Measurements from ENCODE around the gene SLC51A. TPM values are rescaled to one million over a fixed set of nuclear protein-coding genes. Genes with fewer than 3 reads are reported as not detected.
"Not testable (repeated sequence)": the region's sequence is repeated elsewhere in the genome, so short reads cannot be mapped to it uniquely, and the experiment has no call there.

The SLC51A gene
- 1 to 10 TPM; 5.1 to 9.5 (median 7.1) TPM for polyA plus RNA-seq (ENCODE audit: insufficient read length in 10 of 10)
- long read RNA-seq, donor 1, partial matches to known transcripts = 7 of 7 reads
- long read RNA-seq, donor 1, other reads (novel, unspliced or antisense) = 0 of 7 reads
- long read RNA-seq, donor 2, partial matches to known transcripts = 8 of 15 reads
- long read RNA-seq, donor 2, other reads (novel, unspliced or antisense) = 7 of 15 reads
- long read RNA-seq, donor 3 = 0 reads
- long read RNA-seq, donor 4, partial matches to known transcripts = 7 of 7 reads
- long read RNA-seq, donor 4, other reads (novel, unspliced or antisense) = 0 of 7 reads
- long read RNA-seq, donor 5, partial matches to known transcripts = 27 of 46 reads
- long read RNA-seq, donor 5, other reads (novel, unspliced or antisense) = 18 of 46 reads
- long read RNA-seq, donor 6, partial matches to known transcripts = 14 of 14 reads
- long read RNA-seq, donor 6, other reads (novel, unspliced or antisense) = 0 of 14 reads
- long read RNA-seq, donor 7, partial matches to known transcripts = 0 of 9 reads
- long read RNA-seq, donor 7, other reads (novel, unspliced or antisense) = 9 of 9 reads
- long read RNA-seq, donor 8 = 0 reads
- long read RNA-seq, donor 9 = 0 reads

GRCh38 chr3:196216089-196216564 lies at the start of gene SLC51A:
SLC51A (plus strand) TSS chr3:196216534; CDS start chr3:196216713, 179 bp downstream.
- no peak for DNase-seq

- no peak for DNase-seq
Observed at GRCh38 chr3:196166741-196167140, 49.6 kb upstream of the SLC51A start.

GRCh38 chr3:196168808-196169391 lies 47.4 kb upstream of the SLC51A start:
- no peak for DNase-seq

- DNase-seq = no peak
Observed at GRCh38 chr3:196169836-196170240, 46.5 kb upstream of the SLC51A start.

GRCh38 chr3:196170296-196170695 lies 46.0 kb upstream of the SLC51A start:
- DNase-seq = not testable (repeated sequence)

- peak in 1 of 3 donors; percentile 51 for DNase-seq
Observed at GRCh38 chr3:196174652-196175051, 41.7 kb upstream of the SLC51A start.

- DNase-seq = no peak
Observed at GRCh38 chr3:196175116-196175625, 41.2 kb upstream of the SLC51A start.

- no peak for DNase-seq
Observed at GRCh38 chr3:196175722-196176121, 40.6 kb upstream of the SLC51A start.

GRCh38 chr3:196177567-196177966 lies 38.8 kb upstream of the SLC51A start:
- DNase-seq = no peak

GRCh38 chr3:196177967-196178366 lies 38.4 kb upstream of the SLC51A start:
- no peak for DNase-seq

- no peak for DNase-seq
Observed at GRCh38 chr3:196178993-196179379, 37.3 kb upstream of the SLC51A start.

- peak in 2 of 3 donors; percentile 51 to 69 for DNase-seq
Observed at GRCh38 chr3:196179380-196180308, 36.7 kb upstream of the SLC51A start.

- no peak for DNase-seq
Observed at GRCh38 chr3:196180346-196180745, 36.0 kb upstream of the SLC51A start.

GRCh38 chr3:196181127-196181546 lies 35.2 kb upstream of the SLC51A start:
- DNase-seq = no peak

- DNase-seq = not testable (repeated sequence)
Observed at GRCh38 chr3:196184169-196184432, 32.2 kb upstream of the SLC51A start.

- DNase-seq = no peak
Observed at GRCh38 chr3:196184881-196185280, 31.5 kb upstream of the SLC51A start.

GRCh38 chr3:196186651-196187573 lies 29.4 kb upstream of the SLC51A start:
- peak; percentile 75 to 93 (median 77) for DNase-seq

GRCh38 chr3:196189566-196190347 lies 26.6 kb upstream of the SLC51A start:
- no peak for DNase-seq

- no peak for DNase-seq
Observed at GRCh38 chr3:196192036-196192523, 24.3 kb upstream of the SLC51A start.

Measured in muscle of back (tissue), 13 donors.